Measurements from ENCODE around the gene HOXC13.

HOXC13 gene

DNA sequence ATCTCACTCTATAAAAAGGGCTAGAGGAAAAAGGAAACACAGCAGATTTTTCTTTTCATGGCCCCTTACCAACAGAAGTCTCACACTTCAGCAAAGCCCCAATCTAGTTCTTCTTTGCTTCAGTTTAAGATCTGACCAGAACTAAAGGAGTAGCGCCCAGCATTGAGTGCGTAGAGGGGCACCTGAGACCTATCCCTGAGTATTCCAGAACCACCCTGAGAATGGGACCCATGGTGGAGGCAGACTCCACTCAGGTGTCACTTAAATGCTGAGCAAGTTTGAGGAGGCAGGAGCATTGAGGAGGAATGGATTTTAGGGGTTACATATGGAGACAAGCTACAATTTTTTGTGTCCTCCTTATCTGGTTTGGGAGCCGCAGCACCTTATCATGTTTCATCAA is 32.5 kb downstream of the HOXC13 start:
- H3K4me3 ChIP-seq (ENCODE audit: insufficient read depth, low read depth, low read length): no peak overlapping the region
- no peaks in the 10 kb centered on the region for H3K36me3 ChIP-seq (ENCODE audit: control insufficient read depth, insufficient read depth, low read length)
- no peaks in the 10 kb centered on the region for H3K4me1 ChIP-seq (ENCODE audit: control insufficient read depth, insufficient read depth, low read length)
- WGBS, 2 experiments: 75 to 79% methylated on average over 2 to 3 of the region's 3 CpGs
- H3K9me3 ChIP-seq (ENCODE audit: control insufficient read depth, low read length): no peaks in the 10 kb centered on the region
- peaks cover 100% of the 10 kb centered on the region for H3K27me3 ChIP-seq (ENCODE audit: control insufficient read depth, insufficient read depth, low read length, poor library complexity, severe bottlenecking)
- H3K27ac ChIP-seq (ENCODE audit: insufficient read depth, low read depth, low read length, poor library complexity, severe bottlenecking): no peak overlapping the region

DNA sequence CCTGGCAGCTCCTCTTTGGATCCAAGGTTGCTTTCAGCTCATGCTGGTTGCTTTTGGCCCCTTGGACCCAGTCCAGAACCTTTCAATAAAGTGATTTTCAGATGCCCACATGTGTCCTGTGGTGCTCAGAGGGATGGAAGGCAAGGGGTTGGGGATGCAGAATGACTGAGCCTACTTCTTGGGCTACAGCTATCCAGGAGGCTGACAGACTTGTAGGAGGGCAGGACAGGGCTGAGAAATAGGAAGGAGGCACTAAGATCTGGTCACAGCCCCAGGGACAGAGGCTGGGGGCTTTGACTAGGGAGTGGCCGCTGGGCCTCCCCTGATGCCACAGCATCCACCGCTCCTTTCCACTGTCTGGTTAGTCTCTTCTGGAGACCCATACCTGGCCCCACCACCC is 33.1 kb downstream of the HOXC13 start:
- no peaks in the 10 kb centered on the region for H3K9me3 ChIP-seq (ENCODE audit: control insufficient read depth, low read length)
- 45 to 53% methylated on average over 2 of the region's 2 CpGs for WGBS, 2 experiments
- H3K36me3 ChIP-seq (ENCODE audit: control insufficient read depth, insufficient read depth, low read length): no peaks in the 10 kb centered on the region
- H3K4me1 ChIP-seq (ENCODE audit: control insufficient read depth, insufficient read depth, low read length): no peaks in the 10 kb centered on the region
- H3K27ac ChIP-seq (ENCODE audit: insufficient read depth, low read depth, low read length, poor library complexity, severe bottlenecking): no peak overlapping the region
- H3K4me3 ChIP-seq (ENCODE audit: insufficient read depth, low read depth, low read length): no peak overlapping the region
- peaks cover 100% of the 10 kb centered on the region for H3K27me3 ChIP-seq (ENCODE audit: control insufficient read depth, insufficient read depth, low read length, poor library complexity, severe bottlenecking)

DNA sequence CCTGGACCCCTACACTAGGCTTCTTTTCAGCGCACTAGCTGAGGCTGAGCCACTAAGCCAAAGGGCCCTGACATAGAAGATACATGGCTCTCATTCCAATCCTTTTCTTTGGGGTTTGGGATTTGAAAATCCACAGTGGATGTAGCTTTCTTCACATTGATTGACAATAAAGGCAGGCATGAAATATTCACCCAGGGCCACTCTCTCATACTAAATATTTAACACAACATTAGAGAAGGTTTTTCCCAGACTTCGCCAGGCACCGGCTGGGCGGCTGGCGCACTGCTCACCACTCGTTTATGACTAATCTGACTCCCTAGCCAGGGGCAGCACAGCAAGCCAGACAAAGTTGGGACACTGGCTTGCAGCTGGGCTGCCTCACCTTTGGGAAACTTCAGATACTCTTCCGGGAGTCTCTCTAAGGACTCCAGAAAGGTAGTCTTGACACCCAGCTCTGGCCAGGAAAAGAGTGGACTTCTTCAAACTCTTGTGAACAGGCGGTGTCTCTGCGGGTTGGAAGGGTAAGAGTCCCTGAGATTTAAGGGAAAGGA is 33.6 kb downstream of the HOXC13 start:
- H3K4me3 ChIP-seq (ENCODE audit: insufficient read depth, low read depth, low read length): no peak overlapping the region
- H3K36me3 ChIP-seq (ENCODE audit: control insufficient read depth, insufficient read depth, low read length): no peaks in the 10 kb centered on the region
- H3K27ac ChIP-seq (ENCODE audit: insufficient read depth, low read depth, low read length, poor library complexity, severe bottlenecking): no peak overlapping the region
- no peaks in the 10 kb centered on the region for H3K4me1 ChIP-seq (ENCODE audit: control insufficient read depth, insufficient read depth, low read length)
- no peaks in the 10 kb centered on the region for H3K9me3 ChIP-seq (ENCODE audit: control insufficient read depth, low read length)
- peaks cover 100% of the 10 kb centered on the region for H3K27me3 ChIP-seq (ENCODE audit: control insufficient read depth, insufficient read depth, low read length, poor library complexity, severe bottlenecking)
- 43% methylated on average over 9 of the region's 9 CpGs for WGBS, 2 experiments

DNA sequence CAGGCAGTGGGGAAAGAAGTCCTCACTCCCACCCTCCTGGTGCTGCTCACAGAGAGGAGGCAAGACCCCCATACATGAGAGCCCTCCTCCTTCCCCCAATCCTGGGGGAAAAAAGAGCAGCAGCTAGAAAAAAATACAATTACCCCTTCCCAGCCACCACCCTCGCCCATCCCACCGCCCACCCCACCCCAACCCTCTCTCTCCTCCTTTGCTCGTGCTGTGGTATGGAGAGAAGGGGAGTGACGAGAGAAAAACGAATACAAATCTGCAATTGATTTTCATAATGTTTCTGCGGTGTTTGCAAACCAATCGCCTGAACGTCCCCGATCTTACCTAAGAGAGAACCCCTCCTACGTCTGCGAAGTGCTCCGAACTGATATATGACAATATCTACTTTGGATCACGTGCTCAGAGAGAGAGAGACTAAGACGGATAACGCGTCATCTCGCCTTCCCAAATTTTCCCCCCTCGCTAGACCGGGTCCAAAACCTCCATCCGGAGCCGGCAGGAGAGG is 34.1 kb downstream of the HOXC13 start, which contains the start of gene HOXC11:
HOXC11 (plus strand) TSS at position 405 of the 514 bp plus-strand sequence. CDS start 116 bp downstream, outside the sequence.
- H3K27me3 ChIP-seq (ENCODE audit: control insufficient read depth, insufficient read depth, low read length, poor library complexity, severe bottlenecking): peaks cover 100% of the 10 kb centered on the region
- 9 to 11% methylated on average over 18 of the region's 21 CpGs for WGBS, 2 experiments
- H3K4me3 ChIP-seq (ENCODE audit: insufficient read depth, low read depth, low read length): no peak within 1 kb of the TSS
- no peaks in the 10 kb centered on the region for H3K36me3 ChIP-seq (ENCODE audit: control insufficient read depth, insufficient read depth, low read length)
- no peaks in the 10 kb centered on the region for H3K4me1 ChIP-seq (ENCODE audit: control insufficient read depth, insufficient read depth, low read length)
- H3K27ac ChIP-seq (ENCODE audit: insufficient read depth, low read depth, low read length, poor library complexity, severe bottlenecking): no peak within 1 kb of the TSS
- no peaks in the 10 kb centered on the region for H3K9me3 ChIP-seq (ENCODE audit: control insufficient read depth, low read length)

DNA sequence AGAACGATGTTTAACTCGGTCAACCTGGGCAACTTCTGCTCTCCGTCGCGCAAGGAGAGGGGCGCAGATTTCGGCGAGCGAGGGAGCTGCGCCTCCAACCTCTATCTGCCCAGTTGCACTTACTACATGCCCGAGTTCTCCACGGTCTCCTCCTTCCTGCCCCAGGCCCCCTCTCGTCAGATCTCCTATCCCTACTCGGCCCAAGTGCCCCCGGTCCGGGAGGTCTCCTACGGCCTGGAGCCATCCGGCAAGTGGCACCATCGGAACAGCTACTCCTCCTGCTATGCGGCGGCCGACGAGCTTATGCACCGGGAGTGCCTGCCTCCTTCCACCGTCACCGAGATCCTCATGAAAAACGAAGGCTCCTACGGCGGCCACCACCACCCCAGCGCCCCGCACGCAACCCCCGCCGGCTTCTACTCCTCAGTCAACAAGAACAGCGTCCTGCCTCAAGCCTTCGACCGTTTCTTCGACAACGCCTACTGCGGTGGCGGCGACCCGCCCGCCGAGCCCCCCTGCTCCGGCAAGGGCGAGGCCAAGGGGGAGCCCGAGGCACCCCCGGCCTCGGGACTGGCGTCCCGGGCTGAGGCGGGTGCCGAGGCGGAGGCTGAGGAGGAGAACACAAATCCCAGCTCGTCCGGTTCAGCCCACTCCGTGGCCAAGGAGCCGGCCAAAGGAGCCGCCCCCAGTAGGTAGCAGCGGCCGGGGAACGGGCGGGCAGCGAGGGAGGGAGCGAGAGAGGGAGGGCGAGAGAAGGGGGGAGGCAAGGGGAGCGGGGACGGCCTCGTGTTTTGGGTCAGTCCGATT is 34.8 kb downstream of the HOXC13 start:
- Histone ChIP-seq H3K4me1 (ENCODE audit: control insufficient read depth, insufficient read depth, low read length) (no peaks in the 10 kb centered on the region), H3K27me3 (ENCODE audit: control insufficient read depth, insufficient read depth, low read length, poor library complexity, severe bottlenecking) (peaks cover 100% of the 10 kb centered on the region), H3K9me3 (ENCODE audit: control insufficient read depth, low read length) (no peaks in the 10 kb centered on the region), H3K27ac (ENCODE audit: insufficient read depth, low read depth, low read length, poor library complexity, severe bottlenecking) (no peak overlapping the region), H3K4me3 (ENCODE audit: insufficient read depth, low read depth, low read length) (no peak overlapping the region), H3K36me3 (ENCODE audit: control insufficient read depth, insufficient read depth, low read length) (no peaks in the 10 kb centered on the region)
- 2 to 3% methylated on average over 67 to 69 of the region's 71 CpGs for WGBS, 2 experiments

DNA sequence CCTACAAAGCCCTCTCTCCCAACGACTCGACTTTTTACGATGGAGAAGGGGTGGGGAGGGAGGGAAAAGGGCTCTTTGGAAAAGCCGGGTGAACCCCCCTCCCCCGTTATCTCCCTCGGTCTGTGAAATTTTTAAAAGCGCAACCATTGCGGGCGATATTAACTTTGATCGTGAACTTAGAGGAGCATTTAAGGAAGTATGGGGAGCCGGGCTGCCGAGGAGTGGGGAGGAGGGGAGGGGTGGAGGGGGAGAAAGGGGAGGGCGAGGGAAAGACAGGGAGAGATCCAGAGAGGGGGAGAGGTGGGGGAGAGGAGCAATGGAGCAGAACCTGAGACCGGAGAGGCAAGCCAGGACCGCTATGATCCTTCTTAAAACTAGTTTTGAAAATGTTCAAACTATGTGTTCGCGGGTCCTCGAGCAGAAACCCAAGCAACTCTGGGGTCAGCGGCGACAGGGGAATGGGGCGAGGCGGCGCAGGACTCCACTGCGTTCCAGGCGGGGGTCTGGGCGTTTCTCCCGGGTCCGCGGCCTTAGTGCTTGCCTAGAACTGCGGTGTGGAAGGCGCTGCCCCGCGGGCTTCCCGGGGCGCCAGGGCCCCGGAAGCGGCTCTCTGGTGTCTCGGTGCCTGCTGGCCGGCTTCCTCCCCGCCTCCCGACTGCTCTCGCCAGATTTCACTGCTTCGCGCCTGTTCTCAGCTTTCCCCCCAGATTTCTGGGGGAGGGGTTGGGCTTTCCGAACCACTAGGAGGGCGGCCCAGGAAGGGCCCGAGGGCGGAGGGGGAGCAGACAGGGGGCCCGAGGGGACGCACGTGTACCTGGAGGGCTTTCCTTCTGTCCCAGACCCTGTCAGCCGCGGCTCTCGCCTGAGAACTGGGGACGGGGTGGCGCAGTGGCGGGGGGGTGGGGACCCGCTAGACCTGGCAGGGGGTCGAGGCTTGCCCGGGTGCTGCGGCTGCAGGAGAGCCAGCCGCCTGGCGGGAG is 35.7 kb downstream of the HOXC13 start, which contains the start of gene HOTAIR:
HOTAIR (minus strand) TSS at position 871 of the 980 bp plus-strand sequence.
- no peaks in the 10 kb centered on the region for H3K36me3 ChIP-seq (ENCODE audit: control insufficient read depth, insufficient read depth, low read length)
- no peaks in the 10 kb centered on the region for H3K9me3 ChIP-seq (ENCODE audit: control insufficient read depth, low read length)
- H3K27me3 ChIP-seq (ENCODE audit: control insufficient read depth, insufficient read depth, low read length, poor library complexity, severe bottlenecking): peaks cover 100% of the 10 kb centered on the region
- H3K27ac ChIP-seq (ENCODE audit: insufficient read depth, low read depth, low read length, poor library complexity, severe bottlenecking): no peak within 1 kb of the TSS
- no peaks in the 10 kb centered on the region for H3K4me1 ChIP-seq (ENCODE audit: control insufficient read depth, insufficient read depth, low read length)
- 4 to 5% methylated on average over 60 of the region's 63 CpGs for WGBS, 2 experiments
- no peak within 1 kb of the TSS for H3K4me3 ChIP-seq (ENCODE audit: insufficient read depth, low read depth, low read length)

DNA sequence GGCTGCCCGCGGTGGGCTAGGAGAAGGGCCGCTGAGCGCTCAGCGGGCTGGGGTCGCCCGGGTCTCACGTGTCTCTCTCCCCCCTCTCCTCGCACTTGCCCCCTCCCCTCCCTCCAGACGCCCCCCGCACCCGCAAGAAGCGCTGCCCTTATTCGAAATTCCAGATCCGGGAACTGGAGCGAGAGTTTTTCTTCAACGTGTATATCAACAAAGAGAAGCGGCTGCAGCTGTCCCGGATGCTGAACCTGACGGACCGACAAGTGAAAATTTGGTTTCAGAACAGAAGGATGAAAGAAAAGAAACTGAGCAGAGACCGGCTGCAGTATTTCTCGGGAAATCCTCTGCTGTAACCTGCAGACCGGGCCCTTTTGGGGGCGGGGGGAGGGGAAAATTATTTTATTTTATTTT is 36.4 kb downstream of the HOXC13 start:
- H3K27me3 ChIP-seq (ENCODE audit: control insufficient read depth, insufficient read depth, low read length, poor library complexity, severe bottlenecking): peaks cover 100% of the 10 kb centered on the region
- no peaks in the 10 kb centered on the region for H3K9me3 ChIP-seq (ENCODE audit: control insufficient read depth, low read length)

DNA sequence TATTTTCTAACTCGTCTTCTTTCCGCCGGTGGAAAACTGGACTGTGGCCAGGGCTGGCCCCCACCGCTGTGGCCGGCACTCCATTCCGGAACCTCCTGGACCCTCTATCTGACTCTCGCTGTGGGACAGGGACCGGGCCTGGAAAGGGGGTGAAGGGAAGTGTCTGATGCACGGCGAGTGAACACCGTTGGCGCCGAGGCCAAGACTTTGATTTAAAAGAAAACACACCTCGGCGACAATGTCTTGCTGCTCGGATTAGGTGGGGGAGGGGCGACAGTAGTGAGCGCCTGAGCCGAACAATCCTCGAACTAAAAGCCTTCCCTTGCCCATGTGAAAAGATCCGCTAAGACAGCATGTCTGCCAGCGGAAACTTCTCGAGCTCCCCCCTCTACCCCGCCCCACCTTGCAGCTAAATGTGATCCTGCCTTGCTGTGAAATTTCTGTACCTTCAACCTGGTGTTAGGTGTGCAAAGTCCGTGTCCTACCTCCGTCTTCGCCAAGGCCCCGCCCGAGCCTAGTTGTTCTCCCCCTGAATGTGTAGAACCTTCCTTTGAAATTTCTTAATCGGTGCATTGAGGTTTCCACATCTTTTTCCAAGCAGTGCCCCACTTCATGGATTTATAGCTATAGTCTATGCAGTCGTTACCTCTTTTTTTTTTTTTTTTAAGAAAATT is 37.0 kb downstream of the HOXC13 start:
- H3K4me3 ChIP-seq (ENCODE audit: insufficient read depth, low read depth, low read length): no peak overlapping the region
- no peak overlapping the region for H3K27ac ChIP-seq (ENCODE audit: insufficient read depth, low read depth, low read length, poor library complexity, severe bottlenecking)
- no peaks in the 10 kb centered on the region for H3K9me3 ChIP-seq (ENCODE audit: control insufficient read depth, low read length)
- WGBS, 2 experiments: 8 to 11% methylated on average over 31 of the region's 31 CpGs
- H3K4me1 ChIP-seq (ENCODE audit: control insufficient read depth, insufficient read depth, low read length): no peaks in the 10 kb centered on the region
- peaks cover 100% of the 10 kb centered on the region for H3K27me3 ChIP-seq (ENCODE audit: control insufficient read depth, insufficient read depth, low read length, poor library complexity, severe bottlenecking)
- no peaks in the 10 kb centered on the region for H3K36me3 ChIP-seq (ENCODE audit: control insufficient read depth, insufficient read depth, low read length)

More for the DNA sequence above, 36.4 kb downstream of the HOXC13 start:
- H3K36me3 ChIP-seq (ENCODE audit: control insufficient read depth, insufficient read depth, low read length): no peaks in the 10 kb centered on the region
- H3K27ac ChIP-seq (ENCODE audit: insufficient read depth, low read depth, low read length, poor library complexity, severe bottlenecking): no peak overlapping the region
- H3K4me1 ChIP-seq (ENCODE audit: control insufficient read depth, insufficient read depth, low read length): no peaks in the 10 kb centered on the region
- H3K4me3 ChIP-seq (ENCODE audit: insufficient read depth, low read depth, low read length): no peak overlapping the region
- WGBS, 2 experiments: 3 to 4% methylated on average over 23 to 24 of the region's 25 CpGs

DNA sequence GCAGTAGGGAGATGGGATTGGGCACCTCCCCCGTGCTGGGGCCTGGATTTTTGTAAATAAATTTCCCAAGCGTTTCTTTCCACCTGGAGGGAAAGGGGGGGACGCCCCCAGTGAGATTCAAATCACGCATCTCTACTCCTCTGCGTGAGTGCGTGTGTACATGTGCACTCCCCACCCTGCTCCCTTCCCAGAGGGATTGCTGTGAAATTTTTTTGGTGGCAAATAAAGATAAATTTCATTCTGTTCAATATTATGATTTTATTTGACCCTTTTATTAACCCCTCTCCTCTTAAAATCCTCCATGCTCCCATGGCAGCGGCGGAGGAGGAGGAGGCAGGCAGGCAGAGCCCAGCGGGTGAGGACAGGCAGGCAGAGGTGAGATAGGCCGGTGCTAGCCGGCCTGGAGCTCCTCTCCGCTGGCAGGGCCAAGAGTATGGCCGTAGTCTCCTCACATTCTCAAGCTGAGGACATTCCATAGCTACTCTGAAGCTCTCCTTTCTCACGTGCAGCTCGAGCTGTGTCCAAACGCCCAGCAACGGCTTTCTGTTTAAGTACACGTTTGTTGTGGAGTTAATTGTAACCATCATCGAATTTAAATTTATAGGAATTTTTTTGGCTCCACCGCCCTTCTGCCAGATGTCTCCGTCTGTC is 37.7 kb downstream of the HOXC13 start:
- H3K4me1 ChIP-seq (ENCODE audit: control insufficient read depth, insufficient read depth, low read length): no peaks in the 10 kb centered on the region
- H3K4me3 ChIP-seq (ENCODE audit: insufficient read depth, low read depth, low read length): no peak overlapping the region
- H3K9me3 ChIP-seq (ENCODE audit: control insufficient read depth, low read length): no peaks in the 10 kb centered on the region
- WGBS, 2 experiments: 16 to 24% methylated on average over 17 to 21 of the region's 21 CpGs
- no peaks in the 10 kb centered on the region for H3K36me3 ChIP-seq (ENCODE audit: control insufficient read depth, insufficient read depth, low read length)
- H3K27ac ChIP-seq (ENCODE audit: insufficient read depth, low read depth, low read length, poor library complexity, severe bottlenecking): no peak overlapping the region
- peaks cover 100% of the 10 kb centered on the region for H3K27me3 ChIP-seq (ENCODE audit: control insufficient read depth, insufficient read depth, low read length, poor library complexity, severe bottlenecking)
